DND-41 (cell line): ENCODE measurements around the gene GABBR2.

Source experiments
- ATAC-seq: fragments of 200-7000 bp; cut with Tn5 transposase; 3 replicates; pipeline ENCODE4 v1.9.1; 2021; ENCODE audit warnings: low read depth; ENCODE audit not compliant: insufficient read depth
- DNase-seq: peaks from one replicate; pipeline ENCODE4 v3.0.0-alpha.2; 2020
- H2AFZ ChIP-seq: 2 replicates; pipeline ENCODE4 v1.6.0; 2012; ENCODE audit warnings: low read depth, low read length
- H3K27ac ChIP-seq: 2 replicates; pipeline ENCODE4 v1.5.1; 2012; ENCODE audit warnings: low read length, inconsistent platforms
- H3K27me3 ChIP-seq: fragments of 200-600 bp; sonication (generic); 2 replicates; pipeline ENCODE4 v1.6.0; 2012; ENCODE audit warnings: low read length, mild to moderate bottlenecking, inconsistent platforms; ENCODE audit not compliant: insufficient read depth, poor library complexity
- H3K36me3 ChIP-seq: 2 replicates; pipeline ENCODE4 v1.5.1; 2012; ENCODE audit warnings: low read length, inconsistent platforms; ENCODE audit not compliant: insufficient read depth
- H3K4me1 ChIP-seq: 2 replicates; pipeline ENCODE4 v1.5.1; 2012; ENCODE audit warnings: mild to moderate bottlenecking, low read length; ENCODE audit not compliant: insufficient read depth
- H3K4me2 ChIP-seq: 2 replicates; pipeline ENCODE4 v1.6.0; 2012; ENCODE audit warnings: mild to moderate bottlenecking, moderate library complexity, low read length, inconsistent platforms; ENCODE audit not compliant: insufficient read depth
- H3K4me3 ChIP-seq, 2 experiments: fragments of 200-600 bp in 1 of 2; shearing (Covaris generic) in 1 of 2; 2 replicates each; pipeline ENCODE4 v1.5.1; 2012 to 2016; ENCODE audit warnings: inconsistent platforms in 2 of 2, low read length in 2 of 2, mild to moderate bottlenecking in 2 of 2, low read depth in 1 of 2, moderate library complexity in 1 of 2
- H3K79me2 ChIP-seq: 2 replicates; pipeline ENCODE4 v1.6.0; 2012; ENCODE audit warnings: low read length, inconsistent platforms; ENCODE audit not compliant: insufficient read depth
- H3K9ac ChIP-seq: 2 replicates; pipeline ENCODE4 v1.6.0; 2012; ENCODE audit warnings: low read depth, mild to moderate bottlenecking, inconsistent platforms, low read length, moderate library complexity
- H3K9me3 ChIP-seq: 2 replicates; pipeline ENCODE4 v1.5.1; 2012; ENCODE audit warnings: low read length, moderate library complexity, mild to moderate bottlenecking, inconsistent platforms; ENCODE audit not compliant: insufficient read depth, severe bottlenecking
- H4K20me1 ChIP-seq: 2 replicates; pipeline ENCODE4 v1.6.0; 2012; ENCODE audit warnings: low read length; ENCODE audit not compliant: insufficient read depth
- CTCF ChIP-seq: IDR thresholded peaks from 2 replicates; pipeline ENCODE4 v1.5.1; 2012; ENCODE audit warnings: borderline replicate concordance, low read length, moderate library complexity, mild to moderate bottlenecking; ENCODE audit not compliant: poor library complexity, severe bottlenecking; ENCODE audit errors: extremely low read depth
- EZH2 ChIP-seq: IDR thresholded peaks from 3 replicates; pipeline ENCODE4 v1.6.1; 2012; ENCODE audit warnings: borderline replicate concordance, low read depth, mild to moderate bottlenecking, moderate library complexity, low read length, inconsistent platforms; ENCODE audit not compliant: severe bottlenecking

Gene GABBR2

DNA sequence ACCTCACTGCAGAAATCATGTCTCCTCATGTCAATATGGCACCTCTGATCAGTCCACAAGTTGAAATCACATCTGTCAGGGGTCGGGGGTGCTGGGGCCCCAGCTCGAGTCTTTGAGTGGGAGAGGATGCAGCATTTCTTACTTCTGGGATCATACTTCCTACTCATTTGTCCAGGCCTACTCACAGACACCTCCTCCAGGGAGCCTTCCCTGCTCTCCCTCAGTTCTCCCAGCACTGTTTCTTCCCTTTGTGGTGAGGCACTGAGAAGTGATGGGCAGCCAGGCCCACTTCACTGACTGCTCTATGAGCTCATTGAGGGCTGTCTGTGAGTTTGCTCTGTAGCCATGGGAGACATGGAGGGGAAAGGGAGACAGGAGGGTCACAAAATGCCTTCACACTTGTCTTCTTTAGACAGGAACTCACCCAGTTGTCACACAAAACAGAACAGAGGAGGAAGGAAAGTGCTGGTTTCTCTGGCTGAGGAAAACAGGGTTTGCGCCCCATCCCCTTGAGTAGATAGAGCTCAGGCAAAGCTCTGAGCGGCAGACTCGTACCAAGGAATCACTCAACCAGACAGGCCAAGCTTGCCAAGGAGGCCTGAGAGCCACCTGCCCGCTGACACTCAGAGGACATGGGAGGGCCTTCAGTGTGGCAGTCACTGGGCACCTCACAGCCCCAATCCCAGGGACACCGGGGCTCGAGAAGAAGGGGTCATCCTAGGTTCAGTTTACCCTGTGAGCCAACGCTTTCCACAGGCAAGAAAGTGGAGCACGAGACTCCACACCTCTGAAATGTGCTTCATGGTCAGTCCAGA lies 152.9 kb downstream of the GABBR2 start:
- TF ChIP-seq EZH2 = no peak
- no peak for TF ChIP-seq CTCF
- ATAC-seq (no peak), DNase-seq (no peak)
- H3K27me3 ChIP-seq = peaks cover 6% of the 10 kb centered on the region
- H3K36me3 ChIP-seq = no peaks in the 10 kb centered on the region
- no peak overlapping the region for H2AFZ ChIP-seq
- no peak overlapping the region for H3K4me3 ChIP-seq
- H3K4me2 ChIP-seq = no peak overlapping the region
- H3K9me3 ChIP-seq = no peaks in the 10 kb centered on the region
- H3K79me2 ChIP-seq = no peaks in the 10 kb centered on the region
- H4K20me1 ChIP-seq = no peaks in the 10 kb centered on the region
- H3K4me1 ChIP-seq = no peaks in the 10 kb centered on the region
- no peak overlapping the region for H3K27ac ChIP-seq
- no peak overlapping the region for H3K9ac ChIP-seq

- Histone ChIP-seq H4K20me1 (no peaks in the 10 kb centered on the region), H3K9ac (no peak overlapping the region), H3K4me1 (no peaks in the 10 kb centered on the region), H3K36me3 (no peaks in the 10 kb centered on the region), H2AFZ (no peak overlapping the region), H3K79me2 (no peaks in the 10 kb centered on the region), H3K4me2 (no peak overlapping the region), H3K9me3 (no peaks in the 10 kb centered on the region), H3K27ac (no peak overlapping the region), H3K27me3 (peaks cover 6% of the 10 kb centered on the region), H3K4me3 (no peak overlapping the region)
- no peak for TF ChIP-seq EZH2
- TF ChIP-seq CTCF = no peak
- DNase-seq (no peak), ATAC-seq (no peak)
These were observed 154.0 kb downstream of the GABBR2 start for GRCh38 chr9:98554752-98555151.

DNA sequence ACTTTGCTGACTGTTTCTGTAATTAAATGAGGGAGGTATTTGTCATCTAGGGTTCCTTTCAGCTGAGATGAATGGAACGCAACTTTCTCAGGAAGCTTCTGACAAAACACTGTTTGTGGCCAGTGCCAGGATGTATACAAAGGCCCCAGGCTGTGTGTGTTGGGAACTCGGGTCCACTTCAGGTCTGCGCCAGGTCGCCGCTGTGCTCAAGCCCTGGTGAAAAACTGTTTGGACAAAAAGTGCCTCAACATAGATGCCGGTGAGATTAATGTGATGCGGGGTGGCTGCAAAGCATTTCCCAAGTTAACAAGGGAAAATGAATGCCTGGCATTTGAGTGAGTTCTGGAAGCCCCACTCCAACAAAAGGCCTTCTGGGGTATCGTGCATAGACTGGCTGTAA lies 156.4 kb downstream of the GABBR2 start:
- no peaks in the 10 kb centered on the region for H3K36me3 ChIP-seq
- no peak overlapping the region for H3K9ac ChIP-seq
- ATAC-seq = no peak
- no peaks in the 10 kb centered on the region for H4K20me1 ChIP-seq
- H3K27me3 ChIP-seq = peaks cover 6% of the 10 kb centered on the region
- H3K4me2 ChIP-seq = no peak overlapping the region
- TF ChIP-seq EZH2 = no peak
- no peak for TF ChIP-seq CTCF
- H3K4me3 ChIP-seq = no peak overlapping the region
- no peak overlapping the region for H3K27ac ChIP-seq
- no peak overlapping the region for H2AFZ ChIP-seq
- no peaks in the 10 kb centered on the region for H3K79me2 ChIP-seq
- DNase-seq = no peak
- no peaks in the 10 kb centered on the region for H3K4me1 ChIP-seq
- no peaks in the 10 kb centered on the region for H3K9me3 ChIP-seq
